Ovary (tissue), 3 donors: Measurements from ENCODE around the gene NUAK1.

Experiments
- POLR2A ChIP-seq: fragments of 450-650 bp; IDR thresholded peaks from one replicate; pipeline ENCODE4 v1.6.1; 2017; ENCODE audit warnings: antibody characterized with exemption, mild to moderate bottlenecking, moderate library complexity
- TF ChIP-seq, protein P1 (sequence below), 3 donors: fragments of 450-650 bp in 2 of 3; fragments of 200-600 bp in 1 of 3; IDR thresholded peaks; one replicate each; pipeline versions ENCODE4 v1.5.1 to v1.8.0; 2016 to 2022; ENCODE audit warnings: antibody characterized with exemption in 3 of 3, mild to moderate bottlenecking in 1 of 3
- donor health status: DM: no; HTN: no; CAD: no.

- TF ChIP-seq, protein P1, sequence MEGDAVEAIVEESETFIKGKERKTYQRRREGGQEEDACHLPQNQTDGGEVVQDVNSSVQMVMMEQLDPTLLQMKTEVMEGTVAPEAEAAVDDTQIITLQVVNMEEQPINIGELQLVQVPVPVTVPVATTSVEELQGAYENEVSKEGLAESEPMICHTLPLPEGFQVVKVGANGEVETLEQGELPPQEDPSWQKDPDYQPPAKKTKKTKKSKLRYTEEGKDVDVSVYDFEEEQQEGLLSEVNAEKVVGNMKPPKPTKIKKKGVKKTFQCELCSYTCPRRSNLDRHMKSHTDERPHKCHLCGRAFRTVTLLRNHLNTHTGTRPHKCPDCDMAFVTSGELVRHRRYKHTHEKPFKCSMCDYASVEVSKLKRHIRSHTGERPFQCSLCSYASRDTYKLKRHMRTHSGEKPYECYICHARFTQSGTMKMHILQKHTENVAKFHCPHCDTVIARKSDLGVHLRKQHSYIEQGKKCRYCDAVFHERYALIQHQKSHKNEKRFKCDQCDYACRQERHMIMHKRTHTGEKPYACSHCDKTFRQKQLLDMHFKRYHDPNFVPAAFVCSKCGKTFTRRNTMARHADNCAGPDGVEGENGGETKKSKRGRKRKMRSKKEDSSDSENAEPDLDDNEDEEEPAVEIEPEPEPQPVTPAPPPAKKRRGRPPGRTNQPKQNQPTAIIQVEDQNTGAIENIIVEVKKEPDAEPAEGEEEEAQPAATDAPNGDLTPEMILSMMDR (IDR thresholded peaks at IDR 0.05) = no peak
- TF ChIP-seq POLR2A = no peak
These were observed 32.6 kb downstream of the NUAK1 start for GRCh38 chr12:106106061-106106566.
